B cell (primary cell): ENCODE results near the gene NCS1. TPM values are rescaled to one million over a fixed set of nuclear protein-coding genes. Genes with fewer than 3 reads are reported as not detected.

Source experiments
- ATAC-seq: fragments of 200-7000 bp; cut with Tn5 transposase; one replicate; pipeline ENCODE4 v1.10.0; 2021; ENCODE audit warnings: low read depth, mild to moderate bottlenecking, moderate number of reproducible peaks, moderate library complexity
- CTCF ChIA-PET: fragments of 350-600 bp; sonication (Branson Sonifier 250); formaldehyde crosslinking; loops from one replicate; lab custom pipeline; 2021; ENCODE audit warnings: antibody characterized with exemption, inconsistent platforms; lab: Charles Lee
- POLR2A ChIA-PET: fragments of 350-600 bp; sonication (Branson Sonifier 250); formaldehyde crosslinking; loops from one replicate; lab custom pipeline; 2021; ENCODE audit warnings: antibody characterized with exemption; lab: Charles Lee
- DNase-seq: peaks from one replicate; pipeline ENCODE4 v3.0.0; 2013
- H2AFZ ChIP-seq: 2 replicates; pipeline ENCODE4 v1.6.1; 2012; ENCODE audit warnings: mild to moderate bottlenecking, low read depth, low read length; ENCODE audit not compliant: insufficient read depth, poor library complexity, severe bottlenecking
- H3K27ac ChIP-seq, 2 donors: 1 replicate in 1 of 2; 2 replicates in 1 of 2; pipeline ENCODE4 v1.5.1; 2012 to 2013; ENCODE audit warnings: low read length in 2 of 2, mild to moderate bottlenecking in 2 of 2, moderate library complexity in 1 of 2
- H3K27me3 ChIP-seq, 4 experiments: fragments of 200-600 bp in 1 of 4; sonication (generic) in 1 of 4; replicated peaks in 1 of 4; 1 replicate in 2 of 4; 2 replicates in 2 of 4; pipeline versions ENCODE4 v1.6.1 to v1.7.0; 2013 to 2016; ENCODE audit warnings: low read length in 3 of 4, mild to moderate bottlenecking in 2 of 4, mixed read lengths in 1 of 4, moderate library complexity in 1 of 4; ENCODE audit not compliant: insufficient read depth in 4 of 4, control insufficient read depth in 3 of 4; ENCODE audit errors: control extremely low read depth in 1 of 4
- H3K36me3 ChIP-seq, 2 experiments: replicated peaks in 1 of 2; 1 replicate in 1 of 2; 2 replicates in 1 of 2; pipeline versions ENCODE4 v1.6.1 to v1.7.1; 2013; ENCODE audit warnings: low read length in 1 of 2; ENCODE audit not compliant: insufficient read depth in 2 of 2, control insufficient read depth in 1 of 2; ENCODE audit errors: control extremely low read depth in 1 of 2, extremely low read depth in 1 of 2
- H3K4me1 ChIP-seq, 2 donors: fragments of 200-600 bp in 1 of 2; sonication (generic) in 1 of 2; 1 replicate in 1 of 2; 2 replicates in 1 of 2; pipeline versions ENCODE4 v1.5.1 to v1.6.1; 2013 to 2017; ENCODE audit warnings: low read length in 2 of 2; ENCODE audit not compliant: control insufficient read depth in 2 of 2, insufficient read depth in 2 of 2
- H3K4me2 ChIP-seq: replicated peaks from 2 replicates; pipeline ENCODE3; 2012; ENCODE audit warnings: mild to moderate bottlenecking, low read depth, low read length; ENCODE audit not compliant: poor library complexity, severe bottlenecking
- H3K4me3 ChIP-seq, 5 experiments: fragments of 200-600 bp in 1 of 5; sonication (generic) in 1 of 5; 1 replicate in 3 of 5; 2 replicates in 2 of 5; pipeline versions ENCODE4 v1.5.1 to v1.7.0; 2011 to 2016; ENCODE audit warnings: low read length in 4 of 5, mild to moderate bottlenecking in 4 of 5, low read depth in 2 of 5, control low read depth in 1 of 5, moderate library complexity in 1 of 5; ENCODE audit not compliant: insufficient read depth in 1 of 5; ENCODE audit errors: control extremely low read depth in 1 of 5, extremely low read depth in 1 of 5
- H3K79me2 ChIP-seq: fragments of 200-600 bp; sonication (generic); one replicate; pipeline ENCODE4 v1.6.0; 2016; ENCODE audit warnings: low read length; ENCODE audit not compliant: control insufficient read depth, insufficient read depth
- H3K9ac ChIP-seq: fragments of 200-600 bp; sonication (generic); 2 replicates; pipeline ENCODE4 v1.6.1; 2017; ENCODE audit warnings: mild to moderate bottlenecking, low read length, moderate library complexity
- H3K9me3 ChIP-seq, 3 donors: one replicate each; pipeline versions ENCODE4 v1.6.1 to v1.7.1; 2013; ENCODE audit warnings: low read length in 2 of 3; ENCODE audit not compliant: control insufficient read depth in 2 of 3, insufficient read depth in 1 of 3; ENCODE audit errors: control extremely low read depth in 1 of 3
- H4K20me1 ChIP-seq: 2 replicates; pipeline ENCODE4 v1.6.0; 2012; ENCODE audit warnings: mild to moderate bottlenecking, low read length; ENCODE audit not compliant: insufficient read depth, control insufficient read depth, poor library complexity, severe bottlenecking
- H3K27ac Mint-ChIP-seq: one replicate; pipeline ENCODE4 v1.8.0; 2021; ENCODE audit warnings: mixed read lengths
- H3K27me3 Mint-ChIP-seq: one replicate; pipeline ENCODE4 v1.8.0; 2021; ENCODE audit warnings: mixed read lengths
- H3K4me1 Mint-ChIP-seq: one replicate; pipeline ENCODE4 v1.8.0; 2021; ENCODE audit warnings: mixed read lengths
- H3K4me3 Mint-ChIP-seq: one replicate; pipeline ENCODE4 v1.8.0; 2021; ENCODE audit warnings: mixed read lengths
- H3K9me3 Mint-ChIP-seq: one replicate; pipeline ENCODE4 v1.8.0; 2022; ENCODE audit warnings: mixed read lengths; ENCODE audit not compliant: insufficient read depth
- CTCF ChIP-seq: fragments of 200-600 bp; IDR thresholded peaks from one replicate; pipeline ENCODE4 v1.8.0; 2022; ENCODE audit warnings: antibody characterized with exemption, mild to moderate bottlenecking
- EZH2 ChIP-seq: IDR thresholded peaks from 2 replicates; pipeline ENCODE4 v1.6.1; 2012; ENCODE audit warnings: borderline replicate concordance, low read depth, mild to moderate bottlenecking, moderate library complexity, low read length; ENCODE audit not compliant: insufficient read depth, poor library complexity, severe bottlenecking
- WGBS: methylation state at CpG from one replicate; pipeline ENCODE4 v1.1.5; 2013; ENCODE audit warnings: missing lambda C conversion rate; ENCODE audit not compliant: insufficient coverage; 5-methylcytosine and 5-hydroxymethylcytosine counted together
- intact Hi-C: fragments of 100-400 bp; cut with micrococcal nuclease; formaldehyde crosslinking; loops from one replicate; pipeline ENCODE4 v1.10.0; 2022
- polyA plus RNA-seq: library from polyadenylated mRNA; depleted of rRNA; stranded (reverse); fragments of >200 nt; gene quantifications from 2 replicates; pipeline ENCODE4 v1.2.3, GENCODE V29; 2012
- total RNA-seq, 2 donors: library from RNA; stranded (reverse); fragments of 120-200 nt in 1 of 2; gene quantifications; 1 replicate in 1 of 2; 2 replicates in 1 of 2; pipeline versions ENCODE4 v1.2.3 to v1.2.4, GENCODE V29; 2013 to 2022

The NCS1 gene
- total and polyA plus RNA-seq, 2 donors (not counting 1 experiment from before 2014, with no cell fraction given): 0.39 TPM; not detected in 1

GRCh38 chr9:130185017-130185416, 12.8 kb downstream of the NCS1 start:
- Histone ChIP-seq H3K4me3 (no peak overlapping the region), H3K4me1 (no peaks in the 10 kb centered on the region), H3K27ac (no peak overlapping the region), H3K79me2 (no peaks in the 10 kb centered on the region), H3K27me3 (no peaks in the 10 kb centered on the region), H3K9ac (no peak overlapping the region), H3K9me3 (no peaks in the 10 kb centered on the region), H2AFZ (no peak overlapping the region), H3K4me2 (no peak overlapping the region), H4K20me1 (no peaks in the 10 kb centered on the region), H3K36me3 (no peaks in the 10 kb centered on the region)
- no peak overlapping the region for H3K4me3 Mint-ChIP-seq
- 93% methylated on average over 8 of the region's 15 CpGs for WGBS
- no peaks in the 10 kb centered on the region for H3K9me3 Mint-ChIP-seq
- peaks cover 13% of the 10 kb centered on the region for H3K27me3 Mint-ChIP-seq
- DNase-seq (no peak), ATAC-seq (no peak)
- ChIA-PET POLR2A (no interaction called here), CTCF (no interaction called here)
- intact Hi-C loops: no loop called here
- TF ChIP-seq EZH2: no peak
- TF ChIP-seq CTCF: no peak
- no peak overlapping the region for H3K27ac Mint-ChIP-seq
- H3K4me1 Mint-ChIP-seq: no peaks in the 10 kb centered on the region

- Histone ChIP-seq H2AFZ (no peak overlapping the region), H3K9me3 (no peaks in the 10 kb centered on the region), H3K27ac (no peak overlapping the region), H3K79me2 (no peaks in the 10 kb centered on the region), H4K20me1 (no peaks in the 10 kb centered on the region), H3K27me3 (no peaks in the 10 kb centered on the region), H3K36me3 (no peaks in the 10 kb centered on the region), H3K4me2 (no peak overlapping the region), H3K4me3 (no peak overlapping the region), H3K4me1 (no peaks in the 10 kb centered on the region), H3K9ac (no peak overlapping the region)
- no peak for TF ChIP-seq CTCF
- TF ChIP-seq EZH2: no peak
- no peak overlapping the region for H3K4me3 Mint-ChIP-seq
- ChIA-PET POLR2A (no interaction called here), CTCF (no interaction called here)
- DNase-seq (no peak), ATAC-seq (no peak)
- peaks cover 13% of the 10 kb centered on the region for H3K27me3 Mint-ChIP-seq
- intact Hi-C loops: no loop called here
- H3K9me3 Mint-ChIP-seq: no peaks in the 10 kb centered on the region
- H3K27ac Mint-ChIP-seq: no peak overlapping the region
- no peaks in the 10 kb centered on the region for H3K4me1 Mint-ChIP-seq
- 77% methylated on average over 16 of the region's 17 CpGs for WGBS
Measured at GRCh38 chr9:130185490-130186031, 13.4 kb downstream of the NCS1 start.
